Neural cell (in vitro differentiated cells): ENCODE measurements around the gene CHI3L1. TPM values are rescaled to one million over a fixed set of nuclear protein-coding genes. Genes with fewer than 3 reads are reported as not detected.

Experiments
- H2AFZ ChIP-seq: fragments of 200-600, 300-800 bp; sonication (generic), shearing (Covaris generic); 2 replicates; pipeline ENCODE4 v1.6.0; 2014; ENCODE audit warnings: low read depth, mild to moderate bottlenecking, antibody characterized with exemption, low read length, moderate library complexity
- H3F3A ChIP-seq: fragments of 200-600 bp; shearing (Covaris generic); 2 replicates; pipeline ENCODE4 v1.6.1; 2016; ENCODE audit warnings: mild to moderate bottlenecking, moderate library complexity, mixed read lengths, antibody characterized with exemption, low read length; ENCODE audit not compliant: insufficient read depth, poor library complexity, severe bottlenecking
- H3K27ac ChIP-seq: fragments of 200-600, 300-800 bp; sonication (generic), shearing (Covaris generic); 2 replicates; pipeline ENCODE4 v1.5.1; 2014; ENCODE audit warnings: mild to moderate bottlenecking, low read length, moderate library complexity
- H3K27me3 ChIP-seq: fragments of 300-800, 200-600 bp; sonication (generic), shearing (Covaris generic); 2 replicates; pipeline ENCODE4 v1.6.0; 2014; ENCODE audit warnings: mild to moderate bottlenecking, low read depth, low read length, moderate library complexity; ENCODE audit not compliant: insufficient read depth
- H3K36me3 ChIP-seq: fragments of 300-800, 200-600 bp; sonication (generic), shearing (Covaris generic); 2 replicates; pipeline ENCODE4 v1.5.1; 2014; ENCODE audit warnings: mild to moderate bottlenecking, antibody characterized with exemption, low read length, moderate library complexity; ENCODE audit not compliant: insufficient read depth
- H3K4me2 ChIP-seq: fragments of 300-800, 200-600 bp; sonication (generic), shearing (Covaris generic); 2 replicates; pipeline ENCODE4 v1.6.0; 2014; ENCODE audit warnings: mild to moderate bottlenecking, low read length
- H3K4me3 ChIP-seq: fragments of 300-800, 200-600 bp; sonication (generic), shearing (Covaris generic); 2 replicates; pipeline ENCODE4 v1.5.1; 2014; ENCODE audit warnings: mild to moderate bottlenecking, low read length, moderate library complexity
- H3K79me2 ChIP-seq: fragments of 200-600 bp; shearing (Covaris generic); replicated peaks from 2 replicates; pipeline ENCODE4 v1.6.0; 2014; ENCODE audit warnings: mild to moderate bottlenecking, low read length, moderate library complexity; ENCODE audit not compliant: insufficient read depth
- H3K9ac ChIP-seq: fragments of 300-800, 200-600 bp; sonication (generic), shearing (Covaris generic); 2 replicates; pipeline ENCODE4 v1.6.1; 2016; ENCODE audit warnings: mild to moderate bottlenecking, low read length, mixed read lengths
- H3K9me2 ChIP-seq: fragments of 200-600 bp; shearing (Covaris generic); 2 replicates; pipeline ENCODE4 v1.6.1; 2016; ENCODE audit warnings: mild to moderate bottlenecking, low read length, mixed read lengths; ENCODE audit not compliant: insufficient read depth
- H3K9me3 ChIP-seq: fragments of 200-600, 300-800 bp; sonication (generic), shearing (Covaris generic); 2 replicates; pipeline ENCODE4 v1.6.1; 2016; ENCODE audit warnings: mild to moderate bottlenecking, mixed run types, low read length, moderate library complexity, mixed read lengths
- H4K20me1 ChIP-seq: fragments of 200-600 bp; shearing (Covaris generic); 2 replicates; pipeline ENCODE4 v1.6.1; 2016; ENCODE audit warnings: mild to moderate bottlenecking, mixed run types; ENCODE audit not compliant: insufficient read depth
- CTCF ChIP-seq: fragments of 450-650 bp; IDR thresholded peaks from 2 replicates; pipeline ENCODE4 v1.5.1; 2014; ENCODE audit warnings: antibody characterized with exemption, mild to moderate bottlenecking, moderate library complexity; ENCODE audit not compliant: poor library complexity, severe bottlenecking
- EP300 ChIP-seq: fragments of 450-650 bp; conservative IDR thresholded peaks from 2 replicates; pipeline ENCODE4 v1.6.1; 2014; ENCODE audit warnings: antibody characterized with exemption, mild to moderate bottlenecking, moderate library complexity; ENCODE audit not compliant: poor library complexity, severe bottlenecking
- EZH2 ChIP-seq: fragments of 200-600, 300-800 bp; shearing (Covaris generic), sonication (generic); IDR thresholded peaks from 2 replicates; pipeline ENCODE4 v1.6.1; 2014; ENCODE audit warnings: antibody characterized with exemption, low read length, borderline replicate concordance, mild to moderate bottlenecking; ENCODE audit not compliant: insufficient read depth, poor library complexity, severe bottlenecking
- MXI1 ChIP-seq: fragments of 450-650 bp; conservative IDR thresholded peaks from 2 replicates; pipeline ENCODE4 v1.6.1; 2014; ENCODE audit warnings: antibody characterized with exemption, mild to moderate bottlenecking; ENCODE audit not compliant: poor library complexity, severe bottlenecking
- POLR2AphosphoS5 ChIP-seq: IDR thresholded peaks from 2 replicates; pipeline ENCODE4 v1.6.1; 2012
- RAD21 ChIP-seq: fragments of 450-650 bp; conservative IDR thresholded peaks from 2 replicates; pipeline ENCODE4 v1.6.1; 2014; ENCODE audit warnings: antibody characterized with exemption, mild to moderate bottlenecking, moderate library complexity
- REST ChIP-seq: IDR thresholded peaks from 2 replicates; pipeline ENCODE4 v1.6.1; 2012; ENCODE audit warnings: borderline replicate concordance
- SMC3 ChIP-seq: fragments of 450-650 bp; conservative IDR thresholded peaks from 2 replicates; pipeline ENCODE4 v1.6.1; 2014; ENCODE audit warnings: antibody characterized with exemption, mild to moderate bottlenecking, moderate library complexity; ENCODE audit not compliant: poor library complexity
- TAF1 ChIP-seq: IDR thresholded peaks from 2 replicates; pipeline ENCODE4 v1.6.1; 2012; ENCODE audit warnings: low read depth
- polyA plus RNA-seq: library from polyadenylated mRNA; depleted of rRNA; stranded (reverse); fragments of >200 nt; gene quantifications from 2 replicates; pipeline ENCODE4 v1.2.3, GENCODE V29; 2014

Gene CHI3L1
- polyA plus RNA-seq, 1 donor from 2014 or later: not detected

- no peak overlapping the region for H3K9ac ChIP-seq
- H3K4me2 ChIP-seq: no peak overlapping the region
- H3K9me2 ChIP-seq: no peaks in the 10 kb centered on the region
- H3K9me3 ChIP-seq: no peaks in the 10 kb centered on the region
- no peak overlapping the region for H3K4me3 ChIP-seq
- peaks cover 4% of the 10 kb centered on the region for H3K36me3 ChIP-seq
- H3K27ac ChIP-seq: no peak overlapping the region
- no peaks in the 10 kb centered on the region for H3K27me3 ChIP-seq
- no peak overlapping the region for H2AFZ ChIP-seq
- no peaks in the 10 kb centered on the region for H3F3A ChIP-seq
- no peaks in the 10 kb centered on the region for H3K79me2 ChIP-seq
- TF ChIP-seq POLR2AphosphoS5 (no peak), EP300 (no peak), RAD21 (no peak), REST (no peak), MXI1 (no peak), CTCF (no peak), SMC3 (no peak), TAF1 (no peak), EZH2 (no peak)
- H4K20me1 ChIP-seq: no peaks in the 10 kb centered on the region
Observed at GRCh38 chr1:203168991-203169390, 17.5 kb downstream of the CHI3L1 start.

DNA sequence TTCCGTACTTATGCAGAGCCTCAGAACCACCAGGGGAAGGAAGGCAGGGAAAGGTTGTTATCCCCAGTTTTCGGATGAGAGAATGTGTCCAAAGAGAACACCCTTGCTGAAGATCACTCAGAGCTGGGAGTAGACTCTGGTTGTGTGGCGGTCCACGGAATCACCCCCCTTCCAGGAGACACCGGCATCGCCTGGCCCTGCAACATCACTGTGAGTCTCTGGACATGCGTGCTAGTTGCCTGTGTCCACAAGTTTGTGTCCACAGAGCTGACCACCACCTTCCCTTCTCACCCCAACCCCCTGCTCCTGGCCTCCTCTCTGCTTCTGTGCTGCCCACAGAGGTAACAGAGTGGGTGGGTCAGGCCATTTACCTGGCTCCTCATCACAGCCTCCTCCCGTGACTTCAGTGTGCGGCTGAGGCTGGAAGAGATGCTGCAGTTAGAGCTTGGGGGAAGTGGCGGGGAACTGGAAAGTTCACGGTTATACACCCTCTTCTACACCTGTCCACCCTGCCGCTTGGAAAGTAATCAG, 18.2 kb downstream of the CHI3L1 start:
- no peak overlapping the region for H3K4me3 ChIP-seq
- H3K9ac ChIP-seq: no peak overlapping the region
- peaks cover 4% of the 10 kb centered on the region for H3K36me3 ChIP-seq
- no peaks in the 10 kb centered on the region for H3K27me3 ChIP-seq
- H3K27ac ChIP-seq: no peak overlapping the region
- H2AFZ ChIP-seq: no peak overlapping the region
- no peaks in the 10 kb centered on the region for H3K79me2 ChIP-seq
- H3K9me3 ChIP-seq: no peaks in the 10 kb centered on the region
- no peaks in the 10 kb centered on the region for H3F3A ChIP-seq
- no peak overlapping the region for H3K4me2 ChIP-seq
- H3K9me2 ChIP-seq: no peaks in the 10 kb centered on the region
- H4K20me1 ChIP-seq: no peaks in the 10 kb centered on the region
- TF ChIP-seq TAF1 (no peak), EZH2 (no peak), RAD21 (no peak), SMC3 (no peak), CTCF (no peak), REST (no peak), POLR2AphosphoS5 (no peak), EP300 (no peak), MXI1 (no peak)
